HG03354 (cell line): ENCODE data around the gene MSH5.
"Not testable (repeated sequence)": the region's sequence is repeated elsewhere in the genome, so short reads cannot be mapped to it uniquely, and the experiment has no call there.

ENCODE experiments used
- ATAC-seq: cut with Tn5 transposase; IDR thresholded peaks from one replicate; pipeline ENCODE4 v1.9.1; 2021; ENCODE audit warnings: mild to moderate bottlenecking; ENCODE audit not compliant: unreplicated experiment, poor library complexity, severe bottlenecking

Gene MSH5

DNA sequence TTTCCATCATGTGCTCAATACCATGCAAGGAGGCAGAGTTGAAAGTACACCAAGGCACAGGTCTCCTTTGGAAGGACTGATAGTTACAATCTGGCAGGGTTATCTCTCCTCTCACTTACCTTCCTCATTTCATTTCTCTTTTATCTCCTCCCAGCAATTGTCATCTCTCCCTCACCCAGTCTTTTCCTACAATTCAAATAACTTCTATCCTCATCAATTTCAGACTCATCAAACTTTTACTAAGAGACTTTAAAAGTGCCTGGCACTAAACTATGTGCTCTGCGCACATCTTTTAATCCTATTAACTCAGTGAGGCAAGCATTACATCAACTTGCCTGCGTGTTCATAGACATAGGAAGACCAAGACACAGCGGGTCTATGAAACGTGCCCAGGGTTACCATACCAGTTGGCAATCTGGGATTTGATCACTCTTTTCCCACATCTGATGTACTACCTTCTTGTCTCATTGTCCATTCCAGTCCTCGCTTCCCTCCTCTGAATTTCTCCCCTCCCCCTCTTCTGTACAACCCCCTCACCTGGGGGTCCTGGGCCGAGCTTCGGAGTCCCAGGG lies 54.6 kb downstream of the MSH5 start:
- ATAC-seq = no peak

DNA sequence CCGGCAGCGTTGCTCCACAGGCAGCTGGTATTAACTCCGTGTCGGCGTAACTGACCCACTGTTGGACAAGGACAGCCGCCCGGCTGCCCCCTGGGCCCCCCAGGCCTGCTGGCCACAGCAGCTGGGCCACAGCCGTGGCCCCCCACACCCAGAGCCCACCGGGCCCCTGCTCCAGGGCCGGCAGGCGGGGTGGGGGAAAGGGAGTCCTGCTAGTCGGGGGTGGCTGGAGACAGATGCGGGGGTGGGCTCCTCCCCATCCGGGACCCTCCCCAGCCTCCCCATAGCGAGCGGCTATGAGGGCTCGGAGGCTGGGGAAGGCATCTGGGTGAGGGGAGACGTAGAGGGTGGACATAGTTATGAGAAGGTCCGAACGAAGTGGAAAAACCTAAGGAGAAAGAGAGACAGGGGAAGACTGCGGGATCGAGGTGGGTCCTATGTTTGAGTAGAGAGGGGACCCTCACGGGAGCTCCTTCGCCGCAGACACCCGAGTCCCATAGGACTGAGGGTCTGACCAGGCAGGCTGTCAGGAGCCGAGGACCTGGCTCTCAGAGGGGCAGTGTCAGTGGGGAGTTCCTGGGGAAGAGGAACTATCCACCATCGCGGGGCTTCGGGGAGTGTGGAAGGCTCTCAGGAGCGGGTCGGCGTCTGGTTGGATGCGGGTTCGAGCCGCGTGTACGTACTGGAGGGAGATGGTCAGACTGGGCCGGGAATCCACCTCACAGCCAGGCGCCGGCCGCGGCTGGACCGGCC lies 55.2 kb downstream of the MSH5 start:
- ATAC-seq = peak; percentile 15

DNA sequence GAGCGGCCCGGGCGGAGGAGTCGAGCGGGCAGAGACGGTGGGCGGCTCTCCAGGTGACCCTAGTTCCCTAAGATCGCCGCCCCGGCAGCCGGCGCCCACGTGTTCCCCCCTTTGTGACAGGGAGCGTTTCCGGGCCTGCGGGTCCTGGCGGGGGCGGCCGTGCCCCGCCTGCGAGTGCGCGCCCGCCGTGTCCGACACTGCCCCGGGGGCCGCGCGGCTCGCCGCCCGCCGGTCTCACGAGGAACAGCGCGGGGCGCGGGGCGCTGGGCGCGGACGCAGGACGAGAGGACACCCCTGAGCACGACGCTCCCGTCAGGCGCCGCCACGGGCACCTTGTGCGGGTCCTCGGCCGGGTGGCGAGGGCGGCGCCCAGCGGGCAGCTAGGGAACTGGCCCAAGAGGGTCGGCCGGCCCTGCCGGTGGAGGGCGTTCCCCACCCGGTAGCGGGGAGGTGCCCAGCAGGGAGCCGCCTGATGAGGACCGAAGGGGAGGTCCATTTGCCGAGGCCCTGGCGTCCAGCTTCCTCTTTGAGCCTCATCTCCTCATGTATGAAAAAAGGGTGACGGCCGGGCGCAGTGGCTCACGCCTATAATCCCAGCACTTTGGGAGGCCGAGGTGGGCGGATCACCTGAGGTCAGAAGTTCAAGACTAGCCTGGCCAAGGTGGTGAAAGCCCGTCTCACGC lies 56.0 kb downstream of the MSH5 start, which contains the start of gene VARS1:
Gene VARS1, minus strand, starts transcription at position 137 of the 683 bp plus-strand sequence. CDS start 535 bp downstream, outside the sequence.
- ATAC-seq = peak; percentile 73

DNA sequence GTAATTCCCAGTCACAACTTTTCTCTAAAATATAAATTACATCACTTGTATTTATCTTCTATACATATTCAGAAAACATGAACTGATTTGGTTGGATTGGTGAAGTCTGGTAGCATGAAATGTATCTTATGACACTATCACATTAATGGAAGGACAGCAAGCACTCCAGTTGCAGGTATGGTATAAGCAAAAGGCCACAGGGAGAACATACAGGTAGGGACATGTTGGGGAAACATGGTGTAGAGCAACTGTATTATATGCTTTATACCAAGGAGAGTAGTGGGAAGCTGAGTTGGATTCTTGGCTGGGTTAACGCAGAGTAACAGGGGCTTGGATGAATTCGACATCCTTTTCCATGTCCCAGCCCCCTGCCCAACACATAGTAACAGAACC lies 57.2 kb downstream of the MSH5 start:
- ATAC-seq = no peak

DNA sequence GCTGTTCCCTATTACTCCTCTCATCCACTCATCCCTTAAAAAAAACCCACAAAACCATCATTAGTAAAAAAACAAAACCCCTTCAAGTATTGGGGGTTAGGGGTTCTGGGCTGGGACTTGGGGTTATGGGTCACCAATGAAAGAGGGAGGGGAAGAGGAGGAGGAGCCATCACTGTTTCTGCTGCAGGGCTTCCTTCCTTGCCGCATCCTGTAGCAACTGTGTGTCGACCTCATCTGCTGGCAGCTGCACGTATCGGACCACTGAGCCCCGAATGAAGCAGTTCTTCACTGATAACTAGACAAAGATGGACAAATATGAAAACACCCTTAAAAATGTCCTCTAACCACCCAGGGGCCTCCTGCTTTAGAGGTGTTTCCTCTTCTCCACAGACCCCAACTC lies 57.8 kb downstream of the MSH5 start:
- ATAC-seq = no peak

DNA sequence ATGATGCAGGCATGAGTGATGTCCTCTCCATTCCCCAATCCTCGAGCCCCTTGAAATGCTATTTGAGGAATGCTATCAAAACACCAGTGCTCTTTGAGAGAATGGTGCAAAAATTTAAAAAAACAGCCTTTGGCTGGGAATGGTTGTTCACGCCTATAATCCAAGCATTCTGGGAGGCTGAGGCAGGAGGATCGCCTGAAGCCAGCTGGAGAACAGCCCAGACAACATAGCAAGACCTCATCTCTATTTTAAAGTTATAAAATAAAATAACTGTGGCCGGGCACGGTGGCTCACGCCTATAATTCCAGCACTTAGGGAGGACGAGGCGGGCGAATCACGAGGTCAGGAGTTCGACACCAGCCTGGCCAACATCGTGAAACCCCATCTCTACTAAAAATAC lies 60.0 kb downstream of the MSH5 start:
- no peak for ATAC-seq

DNA sequence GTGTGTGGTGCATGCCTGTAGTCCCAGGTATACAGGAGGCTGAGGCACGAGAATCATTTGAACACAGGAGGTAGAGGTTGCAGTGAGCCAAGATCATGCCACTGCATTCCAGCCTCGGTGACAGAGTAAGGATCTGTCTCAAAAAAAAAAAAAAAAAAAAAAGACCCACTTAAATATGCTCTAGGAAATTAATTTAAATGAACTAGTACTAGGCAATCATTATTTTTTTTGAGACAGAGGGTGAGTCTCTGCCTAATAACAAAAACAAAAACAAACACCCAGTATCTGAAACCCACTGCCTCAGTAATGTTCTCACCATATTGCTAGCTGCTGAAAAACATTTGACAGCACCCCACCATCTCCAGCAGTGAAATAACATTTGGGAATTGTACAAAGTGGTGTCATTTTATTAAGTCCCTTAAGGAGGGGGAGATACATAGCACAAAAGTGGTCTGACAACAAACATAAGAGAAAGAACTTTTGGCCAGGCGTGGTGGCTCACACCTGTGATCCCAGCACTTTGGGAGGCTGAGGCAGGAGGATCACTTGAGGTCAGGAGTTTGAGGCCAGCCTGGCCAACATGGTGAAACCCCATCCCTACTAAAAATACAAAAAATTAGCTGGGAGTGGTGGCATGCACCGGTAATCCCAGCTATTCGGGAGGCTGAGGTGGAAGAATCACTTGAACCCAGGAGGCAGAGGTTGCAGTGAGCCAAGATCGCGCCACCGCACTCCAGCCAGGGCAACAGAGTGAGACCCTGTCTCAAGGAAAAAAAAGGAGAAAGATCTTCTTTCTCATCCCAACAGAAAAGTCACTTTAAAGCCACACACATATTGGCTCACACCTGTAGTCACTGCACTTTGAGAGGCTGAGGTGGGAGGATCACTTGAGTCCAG lies 61.5 kb downstream of the MSH5 start:
- not testable (repeated sequence) for ATAC-seq

DNA sequence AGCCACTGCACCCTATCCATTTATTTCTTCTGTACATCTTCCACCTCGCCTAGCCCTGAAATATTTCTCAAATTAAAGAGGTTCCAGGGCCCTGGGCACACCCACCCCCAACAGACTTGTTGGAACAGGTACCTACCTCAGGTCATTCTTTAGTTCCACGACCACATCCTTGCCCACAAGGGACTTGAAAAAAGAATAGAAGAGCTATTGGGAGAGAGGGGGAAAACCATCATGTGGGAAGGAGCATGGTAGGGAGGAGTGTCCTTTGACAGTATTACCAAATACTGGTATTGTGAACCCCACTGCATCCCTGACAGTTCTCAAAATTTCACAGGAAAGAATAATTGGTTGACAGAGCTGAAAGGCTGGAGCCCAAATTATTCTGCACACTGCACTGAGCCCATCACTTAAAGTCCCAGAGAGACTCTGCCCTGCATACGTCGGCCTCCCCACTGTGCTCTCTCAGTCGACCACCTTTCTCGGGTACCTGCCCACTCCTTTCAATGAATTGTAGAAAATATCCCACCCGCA lies 66.2 kb downstream of the MSH5 start:
- peak; percentile 33 for ATAC-seq

DNA sequence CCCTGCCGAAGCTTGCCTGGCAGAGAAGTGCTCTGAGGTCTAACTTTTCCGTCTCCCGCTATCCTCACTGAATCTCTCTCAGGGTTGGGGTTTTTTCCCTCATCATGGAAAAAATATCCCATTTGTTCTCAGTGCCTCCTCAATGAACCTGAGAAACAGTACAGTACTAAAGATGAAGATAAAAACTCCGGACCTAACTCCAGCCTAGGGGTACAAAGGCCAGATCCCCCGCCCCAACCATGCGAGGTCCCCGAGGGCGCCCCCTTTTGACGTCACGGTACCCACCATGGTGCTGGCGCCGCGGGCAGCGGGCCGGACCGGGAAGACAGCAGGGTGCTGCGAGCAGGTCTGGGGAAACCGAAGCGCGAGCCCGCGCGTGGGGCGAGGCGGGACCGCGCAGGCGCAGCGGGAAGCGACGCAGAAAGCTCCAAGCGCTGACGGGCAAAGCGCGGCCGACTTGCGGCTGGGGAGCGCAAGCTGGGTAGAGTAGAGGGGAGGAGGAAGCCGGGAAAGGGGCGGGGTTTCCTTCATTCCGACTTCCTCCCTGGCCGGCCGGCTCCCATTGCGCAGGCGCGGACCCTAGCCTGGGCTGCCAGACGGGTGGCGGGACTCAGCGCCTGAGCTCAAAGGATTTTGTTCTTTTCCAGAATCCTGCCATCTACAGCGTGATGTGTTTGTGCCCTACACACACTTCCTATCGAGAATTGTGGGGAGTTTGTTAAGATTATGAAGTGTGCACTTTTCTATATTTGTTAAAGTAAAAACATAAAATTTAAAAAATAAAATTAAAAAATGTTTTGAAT lies 66.9 kb downstream of the MSH5 start, which contains the start of gene LSM2:
Gene LSM2, minus strand, starts transcription at position 497 of the 803 bp plus-strand sequence. Its CDS starts 209 bp downstream, at position 288.
- ATAC-seq = peak; percentile 89

DNA sequence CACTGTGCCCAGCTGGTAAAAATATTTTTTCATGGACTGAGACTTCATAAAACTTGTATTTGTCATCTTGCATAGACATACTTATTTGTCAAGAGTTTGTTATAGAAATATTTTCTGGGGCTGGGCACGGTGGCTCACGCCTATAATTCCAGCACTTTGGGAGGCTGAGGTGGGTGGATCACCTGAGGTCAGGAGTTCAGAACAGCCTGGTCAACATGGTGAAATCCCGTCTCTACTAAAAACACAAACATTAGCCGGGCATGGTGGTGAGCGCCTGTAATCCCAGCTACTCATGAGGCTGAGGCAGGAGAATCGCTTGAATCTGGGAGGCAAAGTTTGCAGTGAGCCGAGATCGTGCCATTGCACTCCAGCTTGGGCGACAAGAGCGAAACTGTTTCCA lies 68.8 kb downstream of the MSH5 start:
- ATAC-seq = not testable (repeated sequence)

DNA sequence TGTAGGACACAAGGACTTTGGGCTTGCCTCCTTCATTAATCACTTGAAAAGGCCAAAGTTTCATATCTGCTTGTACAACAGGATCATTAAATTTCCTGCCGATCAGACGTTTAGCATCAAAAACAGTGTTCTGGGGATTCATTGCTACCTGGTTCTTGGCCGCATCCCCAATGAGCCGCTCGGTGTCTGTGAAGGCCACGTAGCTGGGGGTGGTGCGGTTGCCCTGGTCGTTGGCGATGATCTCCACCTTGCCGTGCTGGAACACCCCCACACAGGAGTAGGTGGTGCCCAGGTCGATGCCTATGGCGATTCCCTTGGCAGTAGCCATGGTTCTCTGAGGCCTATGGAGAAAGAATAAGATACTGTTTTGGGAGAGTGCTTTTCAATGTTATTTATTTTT lies 71.8 kb downstream of the MSH5 start:
- no peak for ATAC-seq
